ENCODE measurements around the gene LIN7C.
A peak's percentile ranks its signal among the peaks of the same experiment; 100 is the strongest.

LIN7C gene

GRCh38 chr11:27473017-27473406 is 33.6 kb downstream of the LIN7C start:
- DNase-seq (ENCODE audit: low spot score) (no peak), ATAC-seq (ENCODE audit: low read depth) (no peak)
- Histone ChIP-seq H3K4me1 (ENCODE audit: insufficient read depth, poor library complexity, severe bottlenecking) (peaks cover 21% of the 10 kb centered on the region), H3K27me3 (ENCODE audit: insufficient read depth, poor library complexity, severe bottlenecking) (no peaks in the 10 kb centered on the region), H3K27ac (ENCODE audit: poor library complexity, severe bottlenecking) (peak overlapping the region; percentile 91), H3K4me3 (ENCODE audit: severe bottlenecking) (peak overlapping the region; percentile 91), H3K9me3 (ENCODE audit: severe bottlenecking) (no peaks in the 10 kb centered on the region), H3K36me3 (ENCODE audit: low read depth) (no peaks in the 10 kb centered on the region)
- TF ChIP-seq CTCF (IDR thresholded peaks at IDR 0.05; ENCODE audit: poor library complexity, severe bottlenecking) = no peak

GRCh38 chr11:27472398-27473016 is 34.1 kb downstream of the LIN7C start, which contains the start of gene LGR4:
Gene LGR4 (minus strand): TSS chr11:27472790. CDS start chr11:27472302, 488 bp downstream.
- DNase-seq (ENCODE audit: low spot score) (peak; percentile 96), ATAC-seq (ENCODE audit: low read depth) (peak; percentile 84)
- peak; percentile 7 for TF ChIP-seq CTCF (IDR thresholded peaks at IDR 0.05; ENCODE audit: poor library complexity, severe bottlenecking)
- Histone ChIP-seq H3K36me3 (ENCODE audit: low read depth) (no peaks in the 10 kb centered on the region), H3K9me3 (ENCODE audit: severe bottlenecking) (no peaks in the 10 kb centered on the region), H3K27me3 (ENCODE audit: insufficient read depth, poor library complexity, severe bottlenecking) (no peaks in the 10 kb centered on the region), H3K27ac (ENCODE audit: poor library complexity, severe bottlenecking) (peak within 1 kb of the TSS; percentile 91), H3K4me1 (ENCODE audit: insufficient read depth, poor library complexity, severe bottlenecking) (peaks cover 26% of the 10 kb centered on the region), H3K4me3 (ENCODE audit: severe bottlenecking) (peak within 1 kb of the TSS; percentile 91)

GRCh38 chr11:27471589-27472397 is 34.8 kb downstream of the LIN7C start:
- peak overlapping the region; percentile 91 for H3K4me3 ChIP-seq (ENCODE audit: severe bottlenecking)
- peak; percentile 5; the same call in 1 of the 3 replicates for ATAC-seq (ENCODE audit: low read depth)
- H3K4me1 ChIP-seq (ENCODE audit: insufficient read depth, poor library complexity, severe bottlenecking) = peaks cover 34% of the 10 kb centered on the region
- H3K27me3 ChIP-seq (ENCODE audit: insufficient read depth, poor library complexity, severe bottlenecking) = no peaks in the 10 kb centered on the region
- H3K9me3 ChIP-seq (ENCODE audit: severe bottlenecking) = no peaks in the 10 kb centered on the region
- no peak for DNase-seq (ENCODE audit: low spot score)
- TF ChIP-seq CTCF (IDR thresholded peaks at IDR 0.05; ENCODE audit: poor library complexity, severe bottlenecking) = peak; percentile 12
- peak overlapping the region; percentile 91 for H3K27ac ChIP-seq (ENCODE audit: poor library complexity, severe bottlenecking)
- no peaks in the 10 kb centered on the region for H3K36me3 ChIP-seq (ENCODE audit: low read depth)

- H3K36me3 ChIP-seq (ENCODE audit: low read depth) = no peaks in the 10 kb centered on the region
- peak overlapping the region; percentile 91 for H3K27ac ChIP-seq (ENCODE audit: poor library complexity, severe bottlenecking)
- no peak for TF ChIP-seq CTCF (IDR thresholded peaks at IDR 0.05; ENCODE audit: poor library complexity, severe bottlenecking)
- peaks cover 41% of the 10 kb centered on the region for H3K4me1 ChIP-seq (ENCODE audit: insufficient read depth, poor library complexity, severe bottlenecking)
- peak overlapping the region; percentile 91 for H3K4me3 ChIP-seq (ENCODE audit: severe bottlenecking)
- no peaks in the 10 kb centered on the region for H3K27me3 ChIP-seq (ENCODE audit: insufficient read depth, poor library complexity, severe bottlenecking)
- ATAC-seq (ENCODE audit: low read depth) (no peak), DNase-seq (ENCODE audit: low spot score) (no peak)
- H3K9me3 ChIP-seq (ENCODE audit: severe bottlenecking) = no peaks in the 10 kb centered on the region
Measured at GRCh38 chr11:27470826-27471588, 35.6 kb downstream of the LIN7C start.

All from RWPE2 (cell line).